H1 (cell line): ENCODE data around the gene NR2C2AP. TPM values are rescaled to one million over a fixed set of nuclear protein-coding genes. Genes with fewer than 3 reads are reported as not detected.

ENCODE experiments used
- CTCF ChIA-PET: fragments of 300-600 bp; sonication (Branson Sonifier 250); formaldehyde crosslinking; loops from one replicate; lab custom pipeline; 2021; ENCODE audit not compliant: partially characterized antibody; lab: Charles Lee
- POLR2A ChIA-PET: fragments of 300-600 bp; sonication (Branson Sonifier 250); formaldehyde crosslinking; loops from one replicate; lab custom pipeline; 2021; ENCODE audit warnings: inconsistent platforms; ENCODE audit not compliant: partially characterized antibody; lab: Charles Lee
- DNase-seq, 2 experiments: peaks; one replicate each; pipeline versions ENCODE4 v3.0.0 to v3.0.0-alpha.2; 2010 to 2022; ENCODE audit warnings: low spot score in 2 of 2, low read depth in 1 of 2, mixed read lengths in 1 of 2
- FAIRE-seq: peaks from 2 replicates; lab custom pipeline; 2011; peaks lifted over from hg19 to GRCh38; lab: Jason Lieb, UNC
- H2AFZ ChIP-seq: 2 replicates; pipeline ENCODE4 v1.8.1; 2012; ENCODE audit warnings: low read length, inconsistent platforms
- H2AK5ac ChIP-seq: 2 replicates; pipeline ENCODE4 v1.6.1; 2013; ENCODE audit warnings: low read depth, low read length
- H2BK120ac ChIP-seq: replicated peaks from 2 replicates; pipeline ENCODE3; 2013; ENCODE audit warnings: low read depth, low read length, inconsistent platforms
- H2BK12ac ChIP-seq: 2 replicates; pipeline ENCODE4 v1.6.1; 2013; ENCODE audit warnings: low read depth, low read length
- H2BK15ac ChIP-seq: 2 replicates; pipeline ENCODE4 v1.6.1; 2013; ENCODE audit warnings: low read length
- H2BK20ac ChIP-seq: 2 replicates; pipeline ENCODE4 v1.6.1; 2013; ENCODE audit warnings: low read length
- H2BK5ac ChIP-seq: 2 replicates; pipeline ENCODE4 v1.6.1; 2013; ENCODE audit warnings: low read depth, low read length
- H3K14ac ChIP-seq: 2 replicates; pipeline ENCODE4 v1.6.1; 2013; ENCODE audit warnings: inconsistent platforms; ENCODE audit not compliant: insufficient read length
- H3K18ac ChIP-seq: 2 replicates; pipeline ENCODE4 v1.6.1; 2013; ENCODE audit warnings: low read length; ENCODE audit errors: extremely low read depth
- H3K23ac ChIP-seq: 2 replicates; pipeline ENCODE4 v1.6.1; 2013; ENCODE audit warnings: inconsistent platforms; ENCODE audit not compliant: insufficient read length
- H3K23me2 ChIP-seq: 2 replicates; pipeline ENCODE4 v1.6.1; 2013; ENCODE audit warnings: low read depth, low read length
- H3K27ac ChIP-seq: 2 replicates; pipeline ENCODE4 v1.6.1; 2011; ENCODE audit warnings: low read depth, low read length, inconsistent platforms
- H3K27me3 ChIP-seq, 4 experiments: replicated peaks in 1 of 4; 1 replicate in 1 of 4; 2 replicates in 3 of 4; pipeline versions ENCODE4 v1.6.1 to v1.8.1; 2011 to 2013; ENCODE audit warnings: low read length in 3 of 4, mild to moderate bottlenecking in 3 of 4, inconsistent platforms in 2 of 4, mixed read lengths in 2 of 4, moderate library complexity in 1 of 4; ENCODE audit not compliant: control insufficient read depth in 3 of 4, insufficient read depth in 3 of 4; ENCODE audit errors: extremely low read depth in 1 of 4
- H3K36me3 ChIP-seq, 4 experiments: 2 replicates each; pipeline versions ENCODE4 v1.6.1 to v1.8.1; 2011 to 2013; ENCODE audit warnings: mild to moderate bottlenecking in 4 of 4, low read length in 3 of 4, moderate library complexity in 2 of 4, control low read depth in 1 of 4, inconsistent platforms in 1 of 4; ENCODE audit not compliant: insufficient read depth in 4 of 4, control insufficient read depth in 2 of 4
- H3K4ac ChIP-seq: replicated peaks from 2 replicates; pipeline ENCODE3; 2013; ENCODE audit warnings: low read length, low read depth, mixed read lengths, inconsistent platforms; ENCODE audit not compliant: insufficient read length
- H3K4me1 ChIP-seq, 4 experiments: replicated peaks in 1 of 4; 1 replicate in 1 of 4; 2 replicates in 3 of 4; pipeline versions ENCODE4 v1.6.1 to v1.8.1; 2011 to 2013; ENCODE audit warnings: low read length in 3 of 4, inconsistent platforms in 2 of 4, mixed read lengths in 1 of 4; ENCODE audit not compliant: insufficient read depth in 4 of 4, control insufficient read depth in 3 of 4
- H3K4me2 ChIP-seq, 2 experiments: 2 replicates each; pipeline versions ENCODE4 v1.6.1 to v1.8.1; 2011 to 2013; ENCODE audit warnings: low read depth in 2 of 2, low read length in 2 of 2, control low read depth in 1 of 2, inconsistent platforms in 1 of 2, mild to moderate bottlenecking in 1 of 2; ENCODE audit not compliant: insufficient read depth in 1 of 2
- H3K4me3 ChIP-seq, 4 experiments: fragments of 200-600, 300-600 bp in 1 of 4; sonication (generic), shearing (Covaris generic), sonication (Bioruptor Twin) in 1 of 4; 2 replicates each; pipeline versions ENCODE4 v1.5.1 to v1.8.1; 2011 to 2016; ENCODE audit warnings: low read length in 4 of 4, low read depth in 3 of 4, control low read depth in 2 of 4, inconsistent platforms in 2 of 4, mild to moderate bottlenecking in 2 of 4, mixed read lengths in 1 of 4, moderate library complexity in 1 of 4; ENCODE audit not compliant: insufficient read depth in 2 of 4; ENCODE audit errors: extremely low read depth in 1 of 4
- H3K56ac ChIP-seq: replicated peaks from 2 replicates; pipeline ENCODE3; 2013; ENCODE audit warnings: low read depth, mild to moderate bottlenecking, mixed read lengths, low read length, inconsistent platforms; ENCODE audit not compliant: insufficient read length
- H3K79me1 ChIP-seq: 2 replicates; pipeline ENCODE4 v1.6.1; 2013; ENCODE audit warnings: low read depth, low read length, control low read depth
- H3K79me2 ChIP-seq, 2 experiments: 2 replicates each; pipeline versions ENCODE4 v1.6.1 to v1.8.1; 2012 to 2013; ENCODE audit warnings: low read length in 2 of 2, mild to moderate bottlenecking in 2 of 2, inconsistent platforms in 1 of 2; ENCODE audit not compliant: insufficient read depth in 2 of 2, control insufficient read depth in 1 of 2
- H3K9ac ChIP-seq, 4 experiments: replicated peaks in 1 of 4; 1 replicate in 1 of 4; 2 replicates in 3 of 4; pipeline versions ENCODE4 v1.6.1 to v1.8.1; 2011 to 2013; ENCODE audit warnings: low read depth in 3 of 4, low read length in 3 of 4, control low read depth in 2 of 4, mild to moderate bottlenecking in 2 of 4, moderate library complexity in 2 of 4, inconsistent platforms in 1 of 4; ENCODE audit errors: extremely low read depth in 1 of 4
- H3K9me3 ChIP-seq, 2 experiments: 2 replicates each; pipeline versions ENCODE4 v1.6.1 to v1.8.1; 2012 to 2013; ENCODE audit warnings: mild to moderate bottlenecking in 2 of 2, moderate library complexity in 2 of 2, control low read depth in 1 of 2, inconsistent platforms in 1 of 2, low read depth in 1 of 2, low read length in 1 of 2, mixed read lengths in 1 of 2; ENCODE audit not compliant: insufficient read depth in 2 of 2
- H4K20me1 ChIP-seq, 2 experiments: replicated peaks in 1 of 2; 2 replicates each; pipeline versions ENCODE3 to v1.8.1; 2011 to 2013; ENCODE audit warnings: inconsistent platforms in 2 of 2, low read length in 2 of 2, mild to moderate bottlenecking in 1 of 2; ENCODE audit not compliant: insufficient read depth in 2 of 2, control insufficient read depth in 1 of 2
- H4K5ac ChIP-seq: 2 replicates; pipeline ENCODE4 v1.6.1; 2013; ENCODE audit warnings: low read length, low read depth, mixed read lengths, inconsistent platforms; ENCODE audit not compliant: insufficient read length
- H4K8ac ChIP-seq: 2 replicates; pipeline ENCODE4 v1.8.0; 2013; ENCODE audit warnings: mild to moderate bottlenecking, moderate library complexity, low read length, inconsistent platforms; ENCODE audit not compliant: insufficient read depth; ENCODE audit errors: extremely low read depth
- H4K91ac ChIP-seq: replicated peaks from 2 replicates; pipeline ENCODE3; 2013; ENCODE audit warnings: low read length, mixed read lengths, inconsistent platforms; ENCODE audit not compliant: insufficient read length
- CREB1 ChIP-seq: IDR thresholded peaks from 2 replicates; pipeline ENCODE4 v1.6.1; 2012; ENCODE audit warnings: inconsistent platforms
- SIRT6 ChIP-seq: IDR thresholded peaks from one replicate; pipeline ENCODE4 v1.7.1; 2012; ENCODE audit warnings: low read length, inconsistent platforms
- WGBS, 2 experiments: shearing (Covaris generic) in 1 of 2; methylation state at CpG; one replicate each; pipeline versions ENCODE4 v1.1.6 to v1.1.7; 2013 to 2015; ENCODE audit warnings: low lambda C conversion rate in 2 of 2, mixed read lengths in 2 of 2, inconsistent platforms in 1 of 2, low coverage in 1 of 2, missing lambda C conversion rate in 1 of 2; ENCODE audit not compliant: insufficient replicate concordance in 2 of 2, insufficient coverage in 1 of 2, insufficient read length in 1 of 2; ENCODE audit errors: extremely low coverage in 1 of 2, missing lambda C conversion rate in 1 of 2; 5-methylcytosine and 5-hydroxymethylcytosine counted together
- polyA plus RNA-seq, 7 experiments: library from polyadenylated mRNA; depleted of rRNA in 3 of 7; stranded (reverse) in 5 of 7; unstranded in 2 of 7; fragments of >200 nt in 5 of 7; fragments of 200-250 nt in 2 of 7; gene quantifications; 1 replicate in 5 of 7; 2 replicates in 1 of 7; 4 replicates in 1 of 7; pipeline versions ENCODE4 v1.2.1 to v1.2.3, GENCODE V29; 2011 to 2013; ENCODE audit warnings: missing spikeins in 2 of 7, mixed read lengths in 2 of 7
- total RNA-seq: library from RNA; stranded (reverse); fragmentation: NEBNext Ultra II Directional; extraction: Animal tissue kit (Norgen Biotek cat#: 25700); gene quantifications from 2 replicates; pipeline ENCODE4 v1.2.1, GENCODE V29; 2021
- TF ChIP-seq, protein P1 (sequence below): IDR thresholded peaks from 2 replicates; pipeline ENCODE4 v1.6.1; 2012; ENCODE audit warnings: low read length, inconsistent platforms

The NR2C2AP gene
- total and polyA plus RNA-seq, 2 of the 8 experiments (the other 6 are each of a cell fraction or from before 2014, with no cell fraction given): 16.4 to 20.5 TPM

DNA sequence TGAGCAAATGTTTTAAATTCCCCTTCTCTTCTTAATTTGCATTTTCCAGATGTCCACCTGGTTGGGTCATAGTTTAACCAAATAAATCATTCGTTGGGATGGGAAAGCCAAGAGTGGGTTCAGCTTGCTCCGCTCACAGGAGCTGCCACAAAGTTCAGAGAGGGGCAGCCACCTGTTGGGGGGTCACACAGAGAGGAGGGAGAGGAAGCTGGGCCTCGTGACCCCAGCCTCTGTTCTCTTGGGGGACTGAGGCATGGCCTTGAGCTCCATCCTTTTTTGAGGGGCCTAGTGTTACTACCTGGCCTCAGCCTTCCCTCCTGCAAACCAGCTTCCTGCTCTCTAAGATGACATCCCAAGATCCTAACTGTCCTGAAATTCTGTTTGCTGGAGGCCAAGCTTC is 35.6 kb downstream of the NR2C2AP start:
- POLR2A ChIA-PET: interaction anchor here (0.6 to 11.8 kb wide), 4 partner anchors 9 to 42 kb away, joined by 3 to 133 read pairs (median 3); no protein-coding TSS in a partner anchor

More for the DNA sequence above, 35.6 kb downstream of the NR2C2AP start:
- Histone ChIP-seq H2BK12ac (no peak overlapping the region), H4K91ac (no peak overlapping the region), H2BK120ac (no peak overlapping the region), H3K23ac (no peak overlapping the region), H2BK5ac (no peak overlapping the region), H3K79me1 (no peaks in the 10 kb centered on the region), H3K79me2 (no peaks in the 10 kb centered on the region), H2AK5ac (no peak overlapping the region), H3K27ac (no peak overlapping the region), H3K18ac (no peak overlapping the region), H4K20me1 (peaks cover 0 to 8% of the 10 kb centered on the region in 2 experiments), H3K27me3 (peaks cover 2 to 16% (median 11%) of the 10 kb centered on the region in 4 experiments), H2AFZ (no peak overlapping the region), H3K4me2 (no peak overlapping the region), H4K8ac (no peak overlapping the region), H3K23me2 (peaks cover 7% of the 10 kb centered on the region; the same call in 1 of the 2 replicates), H3K9me3 (no peaks in the 10 kb centered on the region), H3K4ac (no peak overlapping the region), H4K5ac (no peak overlapping the region), H2BK20ac (no peak overlapping the region), H3K56ac (no peak overlapping the region), H3K4me3 (no peak overlapping the region), H3K9ac (no peak overlapping the region), H3K14ac (no peak overlapping the region), H2BK15ac (no peak overlapping the region), H3K4me1 (peaks cover 0 to 22% (median 11%) of the 10 kb centered on the region in 4 experiments; a peak in 6 of 7 replicates), H3K36me3 (no peaks in the 10 kb centered on the region)
- TF ChIP-seq CREB1 (no peak), SIRT6 (no peak)
- TF ChIP-seq, protein P1, sequence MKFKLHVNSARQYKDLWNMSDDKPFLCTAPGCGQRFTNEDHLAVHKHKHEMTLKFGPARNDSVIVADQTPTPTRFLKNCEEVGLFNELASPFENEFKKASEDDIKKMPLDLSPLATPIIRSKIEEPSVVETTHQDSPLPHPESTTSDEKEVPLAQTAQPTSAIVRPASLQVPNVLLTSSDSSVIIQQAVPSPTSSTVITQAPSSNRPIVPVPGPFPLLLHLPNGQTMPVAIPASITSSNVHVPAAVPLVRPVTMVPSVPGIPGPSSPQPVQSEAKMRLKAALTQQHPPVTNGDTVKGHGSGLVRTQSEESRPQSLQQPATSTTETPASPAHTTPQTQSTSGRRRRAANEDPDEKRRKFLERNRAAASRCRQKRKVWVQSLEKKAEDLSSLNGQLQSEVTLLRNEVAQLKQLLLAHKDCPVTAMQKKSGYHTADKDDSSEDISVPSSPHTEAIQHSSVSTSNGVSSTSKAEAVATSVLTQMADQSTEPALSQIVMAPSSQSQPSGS: no peak
- CTCF ChIA-PET: interaction anchor here (1.4 to 2.9 kb wide), 3 partner anchors 22 to 27 kb away, joined by 3 to 9 read pairs (median 6); no protein-coding TSS in a partner anchor
- no peak for FAIRE-seq
- WGBS, 2 experiments: 83% methylated on average over 3 of the region's 3 CpGs; no CpG with 5 or more reads in 1 of the 2 experiments
- no peak for DNase-seq
